HTR-8/SVneo (cell line): ENCODE data around the gene CRTC2.
"Not testable (repeated sequence)": the region's sequence is repeated elsewhere in the genome, so short reads cannot be mapped to it uniquely, and the experiment has no call there.

ENCODE experiments used
- DNase-seq: peaks from one replicate; pipeline ENCODE4 v3.0.0; 2011; ENCODE audit warnings: low spot score, mixed read lengths; ENCODE audit not compliant: insufficient read length
- FAIRE-seq: peaks from 2 replicates; lab custom pipeline; 2011; peaks lifted over from hg19 to GRCh38; lab: Jason Lieb, UNC

Gene CRTC2

GRCh38 chr1:153933430-153933829, 25.0 kb downstream of the CRTC2 start:
- DNase-seq (no peak), FAIRE-seq (no peak)

GRCh38 chr1:153932156-153933131, 26.0 kb downstream of the CRTC2 start:
- no peak for FAIRE-seq
- DNase-seq = no peak

GRCh38 chr1:153929981-153930948, 28.1 kb downstream of the CRTC2 start:
- FAIRE-seq = no peak
- no peak for DNase-seq

- DNase-seq = no peak
- FAIRE-seq = no peak
These were observed 29.0 kb downstream of the CRTC2 start for GRCh38 chr1:153929426-153929825.

GRCh38 chr1:153928791-153929341, 29.5 kb downstream of the CRTC2 start:
- DNase-seq (no peak), FAIRE-seq (no peak)

GRCh38 chr1:153928245-153928644, 30.2 kb downstream of the CRTC2 start:
- FAIRE-seq (no peak), DNase-seq (no peak)

- FAIRE-seq (no peak), DNase-seq (no peak)
These were observed 32.0 kb downstream of the CRTC2 start for GRCh38 chr1:153926405-153926804.

- DNase-seq (peak; percentile 97), FAIRE-seq (no peak)
These were observed 35.2 kb downstream of the CRTC2 start, which contains the start of gene GATAD2B for GRCh38 chr1:153922972-153923925. Gene GATAD2B, minus strand, starts transcription at chr1:153922972. Its CDS starts 94,625 bp downstream, at chr1:153828347.

GRCh38 chr1:153922076-153922971, 36.1 kb downstream of the CRTC2 start:
- no peak for FAIRE-seq

GRCh38 chr1:153921803-153922075, 36.7 kb downstream of the CRTC2 start:
- DNase-seq (no peak), FAIRE-seq (no peak)

More at GRCh38 chr1:153922076-153922971, 36.1 kb downstream of the CRTC2 start:
- DNase-seq = peak; percentile 28

GRCh38 chr1:153921080-153921802, 37.2 kb downstream of the CRTC2 start:
- DNase-seq = no peak
- FAIRE-seq = no peak

GRCh38 chr1:153919876-153920852, 38.2 kb downstream of the CRTC2 start:
- DNase-seq = peak; percentile 23
- FAIRE-seq = no peak

- DNase-seq (no peak), FAIRE-seq (no peak)
These were observed 42.1 kb downstream of the CRTC2 start for GRCh38 chr1:153916297-153916696.

GRCh38 chr1:153912349-153912748, 46.1 kb downstream of the CRTC2 start:
- DNase-seq = no peak
- FAIRE-seq = no peak

GRCh38 chr1:153910560-153910959, 47.9 kb downstream of the CRTC2 start:
- DNase-seq, FAIRE-seq: not testable (repeated sequence)

GRCh38 chr1:153908071-153908470, 50.3 kb downstream of the CRTC2 start:
- DNase-seq = no peak
- no peak for FAIRE-seq

- FAIRE-seq = no peak
These were observed 51.3 kb downstream of the CRTC2 start for GRCh38 chr1:153907134-153907533.

More at GRCh38 chr1:153907134-153907533, 51.3 kb downstream of the CRTC2 start:
- DNase-seq = no peak
